Fibroblast of skin of back (primary cell): ENCODE measurements around the gene RPH3AL. TPM values are rescaled to one million over a fixed set of nuclear protein-coding genes. Genes with fewer than 3 reads are reported as not detected.
A peak's percentile ranks its signal among the peaks of the same experiment; 100 is the strongest.

Experiments used
- DNase-seq: peaks from one replicate; pipeline ENCODE4 v3.0.0-alpha.2; 2013
- polyA plus RNA-seq, 2 experiments: library from polyadenylated mRNA; unstranded; fragments of 120-200 nt; gene quantifications; one replicate each; pipeline ENCODE4 v1.2.1, GENCODE V29; 2013; ENCODE audit not compliant: insufficient read length in 2 of 2

RPH3AL gene
- polyA plus RNA-seq (2013, experiment 1 of 2; ENCODE audit: insufficient read length) = 1.8 TPM
- polyA plus RNA-seq (2013, experiment 2 of 2; ENCODE audit: insufficient read length) = 1.8 TPM

- peak; percentile 55 for DNase-seq
These were observed at the start of gene RPH3AL for GRCh38 chr17:352421-353212. Gene RPH3AL (minus strand): TSS chr17:352807. CDS start chr17:327543, 25,264 bp downstream.

- DNase-seq = no peak
These were observed 47.6 kb upstream of the RPH3AL start for GRCh38 chr17:400257-400656.

GRCh38 chr17:396788-397187 lies 44.2 kb upstream of the RPH3AL start:
- DNase-seq = no peak

- no peak for DNase-seq
These were observed 43.4 kb upstream of the RPH3AL start for GRCh38 chr17:395974-396373.

- no peak for DNase-seq
These were observed 42.6 kb upstream of the RPH3AL start for GRCh38 chr17:395179-395578.

GRCh38 chr17:394718-395095 lies 42.1 kb upstream of the RPH3AL start:
- no peak for DNase-seq

GRCh38 chr17:393806-394717 lies 41.5 kb upstream of the RPH3AL start:
- DNase-seq = no peak

- no peak for DNase-seq
These were observed 39.2 kb upstream of the RPH3AL start for GRCh38 chr17:391850-392249.

GRCh38 chr17:390025-390424 lies 37.4 kb upstream of the RPH3AL start:
- no peak for DNase-seq

GRCh38 chr17:388087-388486 lies 35.5 kb upstream of the RPH3AL start:
- DNase-seq = no peak

GRCh38 chr17:386141-386876 lies 33.7 kb upstream of the RPH3AL start:
- DNase-seq = peak; percentile 34

GRCh38 chr17:385836-386140 lies 33.2 kb upstream of the RPH3AL start:
- DNase-seq = no peak

GRCh38 chr17:385178-385835 lies 32.7 kb upstream of the RPH3AL start:
- peak; percentile 21 for DNase-seq

- no peak for DNase-seq
These were observed 32.1 kb upstream of the RPH3AL start for GRCh38 chr17:384622-385177.

GRCh38 chr17:383771-384621 lies 31.4 kb upstream of the RPH3AL start:
- DNase-seq = no peak

GRCh38 chr17:382644-383533 lies 30.3 kb upstream of the RPH3AL start:
- DNase-seq = peak; percentile 85

- DNase-seq = no peak
These were observed 29.5 kb upstream of the RPH3AL start for GRCh38 chr17:381941-382643.

GRCh38 chr17:381516-381915 lies 28.9 kb upstream of the RPH3AL start:
- no peak for DNase-seq
